Fibroblast of skin of right biceps (primary cell): ENCODE results near the gene DGCR2.
"Not testable (repeated sequence)": the region's sequence is repeated elsewhere in the genome, so short reads cannot be mapped to it uniquely, and the experiment has no call there.

Experiments
- DNase-seq: peaks from one replicate; pipeline ENCODE4 v3.0.0-alpha.2; 2013

Gene DGCR2

GRCh38 chr22:19122143-19122751 is at the start of gene DGCR2:
TSS of gene DGCR2 (minus strand) at chr22:19122412. CDS start at chr22:19122206, 206 bp downstream.
- peak; percentile 96 for DNase-seq

GRCh38 chr22:19169947-19170318 is 47.7 kb upstream of the DGCR2 start:
- DNase-seq, result no peak

DNA sequence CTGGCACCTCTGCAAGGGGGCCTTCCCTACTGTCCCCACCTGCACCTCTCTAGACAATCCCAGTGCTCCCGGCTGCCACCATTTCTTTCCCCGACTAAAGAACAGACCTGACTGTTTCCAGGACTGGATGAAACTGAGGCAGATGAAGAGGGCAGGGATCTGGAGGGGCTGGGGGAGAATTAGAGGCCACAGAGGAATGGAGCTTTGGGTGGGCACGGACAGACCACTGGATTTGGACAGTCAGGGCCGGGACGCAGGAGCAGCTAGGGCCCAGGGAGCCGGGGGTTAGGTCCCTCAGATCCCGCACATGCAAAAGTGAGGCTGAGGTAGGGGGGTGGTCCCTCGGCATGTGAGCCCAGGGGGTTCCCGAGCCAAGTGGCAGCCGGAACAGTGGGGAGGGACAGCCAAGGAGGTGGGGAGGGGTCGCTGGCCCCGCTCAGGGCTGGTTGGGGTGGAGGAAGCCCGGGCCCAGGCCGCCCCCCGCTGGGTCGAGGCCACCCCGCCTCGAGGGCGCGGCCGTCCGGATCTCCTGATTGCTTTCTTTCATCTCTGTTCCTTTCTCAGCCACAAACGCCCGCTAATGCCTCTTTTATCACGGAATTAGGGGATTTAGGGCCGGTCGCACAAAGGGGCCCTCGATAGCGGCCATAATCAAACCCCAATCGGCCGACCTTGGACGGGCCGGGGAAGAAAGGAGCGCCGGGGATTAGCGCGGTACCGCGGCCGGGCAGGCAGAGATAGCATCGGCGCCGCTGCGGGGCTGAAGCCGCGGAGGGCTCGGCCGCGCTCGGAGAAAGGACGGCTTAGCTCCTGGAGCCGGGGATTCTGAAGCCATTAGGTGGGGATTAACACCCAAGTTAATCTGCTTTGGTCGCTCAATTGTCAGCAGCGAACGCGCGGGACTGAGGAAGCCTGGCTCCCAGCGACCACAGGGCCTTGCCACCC is 47.1 kb upstream of the DGCR2 start:
- no peak for DNase-seq

DNA sequence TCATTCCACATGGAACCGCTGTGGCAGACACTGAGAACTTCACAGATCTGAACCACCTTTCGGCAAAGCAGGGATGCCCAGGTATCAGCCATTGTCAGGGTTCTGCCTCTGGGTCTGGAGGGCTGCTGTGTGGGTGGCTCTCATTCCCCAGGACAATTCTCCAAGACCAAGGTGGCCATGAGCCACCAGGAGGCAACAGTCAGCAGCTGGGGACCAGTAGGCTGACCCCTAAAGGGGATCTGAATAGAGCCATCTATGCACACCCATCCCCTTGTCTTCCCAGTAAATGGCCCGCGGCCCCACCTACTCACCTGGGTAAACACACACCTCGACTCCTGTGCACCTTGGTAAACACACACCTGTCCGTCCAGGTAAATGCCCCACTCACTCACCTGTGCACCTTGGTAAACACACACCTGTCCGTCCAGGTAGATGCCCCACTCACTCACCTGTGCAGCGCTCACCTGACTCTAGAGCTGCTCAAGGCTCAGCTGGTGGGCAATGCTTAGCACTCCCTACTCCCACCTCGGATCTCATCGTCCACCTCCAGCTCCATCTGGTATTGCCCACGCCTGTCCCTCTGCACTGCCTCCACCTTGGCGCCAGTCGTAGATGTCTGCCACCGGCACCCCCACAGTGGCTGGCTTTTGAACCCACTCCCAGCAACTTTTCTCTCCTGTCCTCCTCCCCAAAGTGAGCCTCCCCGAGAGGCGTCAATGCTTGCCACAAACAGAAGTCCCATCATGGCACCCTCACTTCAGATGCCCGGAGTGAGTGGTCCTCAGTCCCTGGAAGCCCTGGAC is 46.1 kb upstream of the DGCR2 start:
- DNase-seq, result no peak

DNA sequence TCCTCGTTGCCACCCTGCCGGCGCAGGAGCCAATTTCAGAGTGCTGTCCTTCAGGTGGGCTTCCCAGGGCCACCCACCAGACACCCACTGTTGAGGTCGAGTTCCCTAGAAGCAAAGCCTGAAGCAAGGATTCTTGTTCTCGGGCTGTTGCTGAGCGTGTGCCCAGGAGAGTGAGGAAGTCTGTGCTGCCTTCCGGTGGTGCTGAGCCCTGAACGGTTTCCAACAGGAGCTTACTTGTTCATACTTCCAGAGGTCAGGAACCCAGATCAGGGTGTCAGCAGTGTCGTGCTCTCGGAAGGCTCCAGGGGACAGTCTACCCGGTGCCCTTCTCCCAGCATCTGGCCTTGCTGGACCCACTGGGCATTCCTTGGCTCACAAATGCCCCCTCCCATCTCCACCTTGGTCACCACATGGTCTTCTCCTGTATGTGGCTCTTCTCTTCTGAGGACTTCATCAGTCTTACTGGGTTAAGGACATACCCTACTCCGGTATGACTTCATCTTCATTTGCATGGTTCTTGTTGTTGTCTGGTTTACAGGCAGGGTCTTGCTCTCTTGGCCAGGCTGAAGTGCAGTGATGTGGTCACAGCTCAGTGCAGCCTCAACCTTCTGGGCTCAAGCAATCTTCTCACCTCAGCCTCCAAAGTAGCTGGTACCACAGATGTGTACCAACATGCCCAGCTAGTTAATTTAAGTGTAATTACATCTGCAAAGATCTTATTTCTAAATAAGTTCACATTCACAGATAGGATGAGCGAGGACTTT is 45.1 kb upstream of the DGCR2 start:
- DNase-seq, result no peak

DNA sequence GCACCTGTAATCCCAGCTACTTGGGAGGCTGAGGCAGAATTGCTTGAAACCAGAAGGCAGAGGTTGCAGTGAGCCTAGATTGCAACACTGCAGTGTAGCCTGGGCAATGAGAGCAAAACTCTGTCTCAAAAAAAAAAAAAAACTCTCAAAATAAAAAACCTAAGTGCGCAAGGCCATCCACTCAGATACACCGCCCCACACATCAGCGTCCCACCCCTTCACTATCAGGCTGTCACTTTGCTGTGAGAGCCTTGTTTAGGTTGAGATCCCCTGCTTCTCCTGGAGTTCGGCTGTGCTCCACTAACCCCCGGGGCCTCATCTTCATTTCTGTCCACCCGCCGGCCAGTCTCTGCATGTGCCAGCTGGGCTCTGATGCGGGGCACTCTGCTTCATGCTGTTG is 44.2 kb upstream of the DGCR2 start:
- no peak for DNase-seq

DNA sequence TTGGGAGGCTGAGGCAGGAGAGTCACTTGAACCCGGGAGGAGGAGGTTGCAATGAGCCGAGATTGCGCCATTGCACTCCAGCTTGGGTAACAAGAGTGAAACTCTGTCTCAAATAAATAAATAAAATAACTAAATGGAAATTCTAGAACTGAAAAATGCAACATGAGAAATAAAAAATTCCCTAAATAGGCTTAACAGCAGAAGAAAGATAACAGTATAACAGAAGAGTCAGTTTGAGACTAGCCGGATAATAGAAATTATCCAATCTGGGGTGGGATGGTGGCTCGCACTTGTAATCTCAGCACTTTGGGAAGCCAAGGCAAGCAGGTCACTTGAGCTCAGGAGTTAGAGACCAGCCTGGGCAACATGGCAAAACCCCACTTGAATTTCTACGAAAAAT is 42.2 kb upstream of the DGCR2 start:
- no peak for DNase-seq

DNA sequence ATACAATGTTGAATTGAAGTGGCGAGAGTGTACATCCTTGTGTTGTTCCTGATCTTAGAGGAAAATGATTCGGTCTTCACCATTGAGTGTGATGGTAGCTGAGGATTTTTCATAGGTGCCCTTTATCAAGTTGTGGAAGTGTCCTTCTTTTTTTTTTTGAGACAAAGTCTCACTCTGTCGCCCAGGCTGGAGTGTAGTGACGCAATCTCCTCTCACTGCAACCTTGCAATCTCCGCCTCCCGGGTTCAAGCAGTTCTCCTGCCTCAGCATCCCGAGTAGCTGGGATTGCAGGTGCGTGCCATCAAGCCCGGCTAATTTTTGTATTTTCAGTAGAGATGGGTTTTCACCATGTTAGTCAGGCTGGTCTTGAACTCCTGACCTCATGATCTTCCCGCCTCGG is 36.4 kb upstream of the DGCR2 start:
- not testable (repeated sequence) for DNase-seq

- DNase-seq, result not testable (repeated sequence)
These were observed 33.9 kb upstream of the DGCR2 start for GRCh38 chr22:19156109-19156508.

- no peak for DNase-seq
These were observed 31.0 kb upstream of the DGCR2 start for GRCh38 chr22:19152942-19153883.

DNA sequence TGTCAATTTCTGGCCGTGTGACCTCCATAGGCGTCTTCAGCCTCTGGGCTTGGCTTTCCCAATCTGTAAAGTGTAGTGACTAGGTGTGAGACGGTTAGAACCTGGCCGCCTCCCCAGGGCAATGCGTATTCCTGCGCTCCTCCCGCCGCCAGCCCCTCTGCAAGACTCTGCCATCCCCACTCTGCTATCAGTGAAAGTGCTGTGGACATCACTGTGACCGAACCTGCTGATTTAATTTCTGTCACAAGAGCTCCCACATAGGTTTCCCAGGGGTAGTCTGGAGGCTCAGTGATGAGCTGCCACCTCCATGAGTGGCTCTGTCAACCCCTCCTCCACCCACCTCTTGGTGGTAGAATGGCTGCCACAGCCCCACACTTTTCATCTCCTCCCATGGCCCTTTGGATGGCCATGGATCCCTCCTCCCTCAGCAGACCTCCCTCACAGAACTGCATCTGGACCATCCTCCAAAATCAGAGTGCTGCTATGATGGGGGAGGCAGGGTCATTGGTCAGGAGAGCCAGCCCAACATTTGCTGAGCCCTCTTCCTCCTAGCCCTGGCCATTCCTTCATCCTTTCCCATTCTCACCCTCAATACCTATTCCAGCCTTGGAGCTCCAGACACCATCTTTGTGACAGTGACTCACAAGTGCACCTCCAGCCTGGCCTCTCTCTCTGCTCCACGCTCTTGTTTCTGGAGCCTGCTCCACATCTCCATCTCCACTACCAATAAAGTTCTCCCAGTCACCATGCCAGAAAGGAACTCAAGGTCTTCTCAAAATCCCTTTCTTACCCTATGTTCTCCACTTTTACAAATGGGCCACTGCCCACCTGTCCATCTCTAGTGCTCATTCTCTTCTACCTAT is 29.3 kb upstream of the DGCR2 start:
- DNase-seq, result no peak

GRCh38 chr22:19150482-19151328 is 28.5 kb upstream of the DGCR2 start:
- DNase-seq, result no peak

DNA sequence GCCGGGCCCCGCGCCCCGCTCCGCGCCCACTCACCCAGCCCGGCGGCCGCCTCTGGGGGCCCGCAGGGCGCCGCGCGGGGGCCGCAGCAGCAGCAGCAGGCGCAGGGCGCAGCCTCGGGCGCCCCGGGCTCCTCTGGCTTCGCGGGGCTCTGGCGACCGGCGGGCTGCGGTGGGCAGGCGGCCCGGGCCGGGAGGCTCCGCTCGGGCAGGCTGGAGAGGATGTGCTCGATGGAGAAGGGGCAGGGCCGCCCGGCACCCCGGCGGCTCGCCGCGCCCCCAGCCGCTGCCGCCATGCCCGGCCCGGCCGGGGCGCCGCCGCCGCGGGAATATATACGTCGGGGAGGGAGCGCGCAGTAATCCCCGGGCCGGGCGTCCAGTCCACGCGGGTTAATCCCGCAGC is 27.8 kb upstream of the DGCR2 start, which contains the start of gene GSC2:
Gene GSC2, minus strand, starts transcription at position 302 of the 400 bp plus-strand sequence. Its CDS starts 9 bp downstream, at position 293.
- DNase-seq, result no peak

- DNase-seq, result no peak
These were observed 27.1 kb upstream of the DGCR2 start for GRCh38 chr22:19149047-19149883.

DNA sequence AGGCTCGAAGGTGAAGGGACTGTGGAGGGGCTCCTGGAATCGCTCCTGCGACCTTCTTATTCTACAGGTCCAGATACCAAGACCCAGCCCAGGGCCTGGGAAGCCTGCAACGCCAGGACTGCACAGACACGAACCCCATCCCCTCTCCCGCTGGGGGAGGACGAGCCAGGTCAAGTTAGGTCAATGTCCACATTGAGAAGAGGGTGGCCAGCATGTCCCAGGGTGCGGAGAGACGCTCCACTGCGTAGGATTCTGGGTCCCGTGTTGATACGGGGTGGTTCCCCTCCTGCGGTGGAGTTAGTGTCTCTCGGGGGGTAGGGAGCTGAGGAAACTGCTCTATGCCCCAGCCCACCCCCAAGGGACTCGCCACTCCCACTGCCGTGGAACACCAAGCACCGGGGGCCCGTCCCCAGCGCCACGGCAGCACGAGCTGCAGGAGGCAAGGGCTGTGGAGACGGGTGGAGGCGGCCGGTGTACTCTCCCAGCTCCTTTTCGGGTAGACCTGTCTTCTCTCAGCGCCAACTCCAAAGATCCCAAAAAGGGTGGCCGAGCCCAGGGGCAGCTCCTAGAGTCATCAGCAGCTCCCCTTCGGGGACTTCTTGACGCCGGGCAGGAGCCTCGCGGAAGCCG is 26.3 kb upstream of the DGCR2 start:
- no peak for DNase-seq

DNA sequence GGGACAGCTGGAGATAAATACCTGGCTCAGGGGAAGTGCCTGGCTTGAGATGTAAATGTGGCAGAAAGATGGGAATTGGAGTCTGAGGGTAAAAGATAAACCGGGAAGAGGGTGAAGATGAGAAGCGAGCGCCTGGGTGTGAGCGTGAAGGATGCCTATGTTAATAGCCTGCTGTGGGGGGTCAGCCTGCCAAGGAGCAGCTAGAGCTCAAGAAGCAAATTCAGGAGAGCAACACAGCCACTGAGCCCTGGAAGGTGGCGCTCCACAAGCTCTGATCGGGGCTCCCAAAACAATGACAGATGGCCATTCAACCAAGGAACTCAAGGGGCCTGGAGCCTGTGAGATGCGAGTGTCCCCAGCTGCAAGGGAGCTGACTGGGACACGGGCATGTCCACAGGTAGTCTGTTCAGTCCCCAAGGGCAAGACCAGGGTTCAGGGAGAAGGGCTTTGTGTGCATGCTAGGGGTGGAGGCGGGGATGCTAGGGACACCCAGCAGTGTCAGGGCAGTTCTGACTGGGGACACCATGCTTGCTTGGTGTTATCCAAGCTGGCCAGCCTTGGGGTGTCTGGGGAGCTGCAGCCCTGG is 25.1 kb upstream of the DGCR2 start:
- no peak for DNase-seq

GRCh38 chr22:19146215-19146968 is 24.2 kb upstream of the DGCR2 start:
- DNase-seq, result no peak
